Hepatocyte (in vitro differentiated cells): Measurements from ENCODE around the gene NF2. TPM values are rescaled to one million over a fixed set of nuclear protein-coding genes. Genes with fewer than 3 reads are reported as not detected.

Experiments
- DNase-seq: peaks from one replicate; pipeline ENCODE4 v3.0.0-alpha.2; 2016; ENCODE audit warnings: low spot score
- H2AFZ ChIP-seq: fragments of 200-600 bp; sonication (generic); 2 replicates; pipeline ENCODE4 v1.6.0; 2016; ENCODE audit warnings: antibody characterized with exemption, mild to moderate bottlenecking
- H3K27ac ChIP-seq: fragments of 200-600 bp; sonication (generic); 2 replicates; pipeline ENCODE4 v1.5.1; 2016; ENCODE audit warnings: mild to moderate bottlenecking
- H3K27me3 ChIP-seq: fragments of 200-600 bp; sonication (generic); 2 replicates; pipeline ENCODE4 v1.6.1; 2016
- H3K36me3 ChIP-seq: fragments of 200-600 bp; sonication (generic); replicated peaks from 2 replicates; pipeline ENCODE4 v1.5.1; 2016; ENCODE audit warnings: low read depth; ENCODE audit not compliant: insufficient read depth
- H3K4me1 ChIP-seq: fragments of 200-600 bp; sonication (generic); 2 replicates; pipeline ENCODE4 v1.5.1; 2016; ENCODE audit warnings: mild to moderate bottlenecking, moderate library complexity; ENCODE audit not compliant: insufficient read depth
- H3K4me2 ChIP-seq: fragments of 200-600 bp; sonication (generic); 2 replicates; pipeline ENCODE4 v1.6.0; 2016
- H3K4me3 ChIP-seq: fragments of 200-600 bp; sonication (generic); 2 replicates; pipeline ENCODE4 v1.5.1; 2016; ENCODE audit warnings: mild to moderate bottlenecking
- H3K79me2 ChIP-seq: fragments of 200-600 bp; sonication (generic); 2 replicates; pipeline ENCODE4 v1.6.0; 2017; ENCODE audit warnings: mild to moderate bottlenecking
- H3K9me2 ChIP-seq: fragments of 200-600 bp; sonication (generic); replicated peaks from 2 replicates; pipeline ENCODE4 v1.6.0; 2017; ENCODE audit warnings: mild to moderate bottlenecking; ENCODE audit not compliant: insufficient read depth
- H3K9me3 ChIP-seq: fragments of 200-600 bp; sonication (generic); 2 replicates; pipeline ENCODE4 v1.5.1; 2016; ENCODE audit warnings: low read depth, mild to moderate bottlenecking
- H4K20me1 ChIP-seq: fragments of 200-600 bp; sonication (generic); 2 replicates; pipeline ENCODE4 v1.6.0; 2016; ENCODE audit warnings: mild to moderate bottlenecking; ENCODE audit not compliant: insufficient read depth, poor library complexity, severe bottlenecking
- CTCF ChIP-seq: fragments of 200-600 bp; sonication (generic); IDR thresholded peaks from 2 replicates; pipeline ENCODE4 v1.5.1; 2016; ENCODE audit warnings: antibody characterized with exemption, mild to moderate bottlenecking; ENCODE audit not compliant: poor library complexity
- EZH2 ChIP-seq: fragments of 200-600 bp; sonication (generic); IDR thresholded peaks from 2 replicates; pipeline ENCODE4 v1.6.1; 2016; ENCODE audit warnings: antibody characterized with exemption, mild to moderate bottlenecking, borderline replicate concordance
- EZH2phosphoT487 ChIP-seq: fragments of 200-600 bp; sonication (generic); IDR thresholded peaks from one replicate; pipeline ENCODE4 v1.6.1; 2018; ENCODE audit warnings: antibody characterized with exemption, mild to moderate bottlenecking, low read depth, moderate library complexity; ENCODE audit not compliant: unreplicated experiment, severe bottlenecking
- WGBS: methylation state at CpG from one replicate; pipeline ENCODE4 v1.1.6; 2016; ENCODE audit warnings: low lambda C conversion rate; ENCODE audit errors: missing lambda C conversion rate; 5-methylcytosine and 5-hydroxymethylcytosine counted together
- polyA plus RNA-seq: library from polyadenylated mRNA; unstranded; fragments of >200 nt; fragmentation: Nextera tagmentation; extraction: Ambion mirVana; gene quantifications from 2 replicates; pipeline ENCODE4 v1.2.1, GENCODE V29; 2016
- total RNA-seq: library from RNA; depleted of rRNA; stranded (reverse); fragments of >200 nt; gene quantifications from 2 replicates; pipeline ENCODE4 v1.2.3, GENCODE V29; 2014

Gene NF2
- total and polyA plus RNA-seq, 2 experiments from 2014 or later, result 18.5 to 30.7 TPM

- no peaks in the 10 kb centered on the region for H3K9me3 ChIP-seq
- no peaks in the 10 kb centered on the region for H3K27me3 ChIP-seq
- TF ChIP-seq EZH2, result no peak
- TF ChIP-seq EZH2phosphoT487, result no peak
- no peak overlapping the region for H3K27ac ChIP-seq
- no peaks in the 10 kb centered on the region for H3K9me2 ChIP-seq
- no peak overlapping the region for H3K4me3 ChIP-seq
- no peaks in the 10 kb centered on the region for H4K20me1 ChIP-seq
- H3K36me3 ChIP-seq, result no peaks in the 10 kb centered on the region
- H3K4me1 ChIP-seq, result no peaks in the 10 kb centered on the region
- H3K79me2 ChIP-seq, result no peaks in the 10 kb centered on the region
- DNase-seq, result no peak
- 77% methylated on average over 7 of the region's 7 CpGs for WGBS
- H2AFZ ChIP-seq, result no peak overlapping the region
- H3K4me2 ChIP-seq, result no peak overlapping the region
These were observed 51.4 kb downstream of the NF2 start for GRCh38 chr22:29654882-29655281.

GRCh38 chr22:29658176-29658575 is 54.7 kb downstream of the NF2 start:
- Histone ChIP-seq H3K9me2 (no peaks in the 10 kb centered on the region), H3K27me3 (no peaks in the 10 kb centered on the region), H3K79me2 (no peaks in the 10 kb centered on the region), H3K9me3 (no peaks in the 10 kb centered on the region), H3K36me3 (no peaks in the 10 kb centered on the region), H2AFZ (no peak overlapping the region), H3K4me2 (no peak overlapping the region), H3K4me3 (no peak overlapping the region), H3K27ac (no peak overlapping the region), H4K20me1 (no peaks in the 10 kb centered on the region), H3K4me1 (no peaks in the 10 kb centered on the region)
- TF ChIP-seq EZH2phosphoT487, result no peak
- no peak for TF ChIP-seq EZH2
- TF ChIP-seq CTCF, result no peak
- WGBS, result 92% methylated on average over 4 of the region's 4 CpGs
- DNase-seq, result no peak

GRCh38 chr22:29660021-29660420 is 56.6 kb downstream of the NF2 start:
- H3K27me3 ChIP-seq, result no peaks in the 10 kb centered on the region
- H3K79me2 ChIP-seq, result no peaks in the 10 kb centered on the region
- H3K9me2 ChIP-seq, result no peaks in the 10 kb centered on the region
- no peak for DNase-seq
- H4K20me1 ChIP-seq, result no peaks in the 10 kb centered on the region
- no peaks in the 10 kb centered on the region for H3K4me1 ChIP-seq
- H2AFZ ChIP-seq, result no peak overlapping the region
- H3K27ac ChIP-seq, result no peak overlapping the region
- no peaks in the 10 kb centered on the region for H3K36me3 ChIP-seq
- no peak overlapping the region for H3K4me2 ChIP-seq
- H3K4me3 ChIP-seq, result no peak overlapping the region
- 95% methylated on average over 11 of the region's 11 CpGs for WGBS
- TF ChIP-seq EZH2phosphoT487 (no peak), CTCF (no peak), EZH2 (no peak)
- no peaks in the 10 kb centered on the region for H3K9me3 ChIP-seq

- Histone ChIP-seq H3K4me3 (no peak overlapping the region), H2AFZ (no peak overlapping the region), H4K20me1 (no peaks in the 10 kb centered on the region), H3K27ac (no peak overlapping the region), H3K4me1 (no peaks in the 10 kb centered on the region), H3K79me2 (no peaks in the 10 kb centered on the region), H3K9me2 (no peaks in the 10 kb centered on the region), H3K9me3 (no peaks in the 10 kb centered on the region), H3K36me3 (no peaks in the 10 kb centered on the region), H3K27me3 (no peaks in the 10 kb centered on the region), H3K4me2 (no peak overlapping the region)
- no peak for DNase-seq
- TF ChIP-seq EZH2phosphoT487 (no peak), CTCF (no peak), EZH2 (no peak)
- 98% methylated on average over 2 of the region's 2 CpGs for WGBS
These were observed 57.9 kb downstream of the NF2 start for GRCh38 chr22:29661336-29661735.
